Liver (tissue), 9 donors: ENCODE results near the gene ST7. TPM values are rescaled to one million over a fixed set of nuclear protein-coding genes. Genes with fewer than 3 reads are reported as not detected.

ENCODE experiments used
- DNase-seq: peaks from one replicate; pipeline ENCODE4 v3.0.0-alpha.2; 2017; ENCODE audit warnings: low spot score
- H3K27ac ChIP-seq, 2 donors: one replicate each; pipeline ENCODE4 v1.7.0; 2013; ENCODE audit warnings: inconsistent platforms in 2 of 2, low read length in 2 of 2, control low read depth in 1 of 2, low read depth in 1 of 2, mild to moderate bottlenecking in 1 of 2
- H3K27me3 ChIP-seq, 4 donors: one replicate each; pipeline versions ENCODE4 v1.6.1 to v1.7.0; 2013; ENCODE audit warnings: low read length in 3 of 4, inconsistent platforms in 1 of 4, mild to moderate bottlenecking in 1 of 4, moderate library complexity in 1 of 4; ENCODE audit not compliant: control insufficient read depth in 4 of 4, insufficient read depth in 4 of 4
- H3K36me3 ChIP-seq, 4 donors: one replicate each; pipeline versions ENCODE4 v1.6.1 to v1.7.0; 2013; ENCODE audit warnings: low read length in 3 of 4, mild to moderate bottlenecking in 3 of 4, low read depth in 1 of 4, moderate library complexity in 1 of 4; ENCODE audit not compliant: control insufficient read depth in 4 of 4, insufficient read depth in 3 of 4
- H3K4me1 ChIP-seq, 4 donors: one replicate each; pipeline versions ENCODE4 v1.6.1 to v1.7.0; 2013; ENCODE audit warnings: low read length in 3 of 4, mild to moderate bottlenecking in 3 of 4, moderate library complexity in 1 of 4; ENCODE audit not compliant: control insufficient read depth in 4 of 4, insufficient read depth in 4 of 4
- H3K4me3 ChIP-seq, 3 donors: one replicate each; pipeline versions ENCODE4 v1.6.1 to v1.7.0; 2013; ENCODE audit warnings: low read length in 3 of 3, control low read depth in 1 of 3, low read depth in 1 of 3, mild to moderate bottlenecking in 1 of 3
- H3K9ac ChIP-seq, 2 donors: one replicate each; pipeline ENCODE4 v1.7.0; 2013; ENCODE audit warnings: low read length in 2 of 2, mild to moderate bottlenecking in 2 of 2, moderate library complexity in 2 of 2, control low read depth in 1 of 2, low read depth in 1 of 2
- H3K9me3 ChIP-seq, 4 donors: one replicate each; pipeline versions ENCODE4 v1.6.1 to v1.7.0; 2013; ENCODE audit warnings: low read length in 3 of 4; ENCODE audit not compliant: control insufficient read depth in 4 of 4
- ATF3 ChIP-seq: IDR thresholded peaks from 2 replicates; pipeline ENCODE4 v1.6.1; 2016; ENCODE audit warnings: antibody characterized with exemption
- CTCF ChIP-seq: fragments of 150-350 bp; IDR thresholded peaks from 2 replicates; pipeline ENCODE4 v1.5.1; 2017; ENCODE audit warnings: improper control_type of control experiment, low read depth, low read length; ENCODE audit not compliant: missing input control
- EGR1 ChIP-seq, 2 donors: IDR thresholded peaks; 2 replicates each; pipeline ENCODE4 v1.6.1; 2016 to 2018; ENCODE audit warnings: antibody characterized with exemption in 2 of 2, low read depth in 2 of 2
- FOXA1 ChIP-seq: IDR thresholded peaks from 2 replicates; pipeline ENCODE4 v1.6.1; 2016; ENCODE audit warnings: antibody characterized with exemption
- FOXA2 ChIP-seq: IDR thresholded peaks from 2 replicates; pipeline ENCODE4 v1.6.1; 2016; ENCODE audit warnings: antibody characterized with exemption
- GABPA ChIP-seq, 2 donors: IDR thresholded peaks in 1 of 2; conservative IDR thresholded peaks in 1 of 2; 2 replicates each; pipeline ENCODE4 v1.6.1; 2016; ENCODE audit warnings: antibody characterized with exemption in 2 of 2, mild to moderate bottlenecking in 1 of 2, moderate library complexity in 1 of 2
- HNF4A ChIP-seq, 2 donors: conservative IDR thresholded peaks; 2 replicates each; pipeline ENCODE4 v1.6.1; 2016; ENCODE audit warnings: antibody characterized with exemption in 2 of 2, mild to moderate bottlenecking in 2 of 2
- HNF4G ChIP-seq: IDR thresholded peaks from 2 replicates; pipeline ENCODE4 v1.6.1; 2016; ENCODE audit warnings: antibody characterized with exemption
- JUND ChIP-seq, 2 donors: IDR thresholded peaks; 2 replicates each; pipeline ENCODE4 v1.6.1; 2016; ENCODE audit warnings: antibody characterized with exemption in 2 of 2
- MAX ChIP-seq: IDR thresholded peaks from 2 replicates; pipeline ENCODE4 v1.6.1; 2016; ENCODE audit warnings: antibody characterized with exemption
- NR2F2 ChIP-seq: IDR thresholded peaks from 2 replicates; pipeline ENCODE4 v1.6.1; 2016; ENCODE audit warnings: antibody characterized with exemption
- RAD21 ChIP-seq, 2 donors: IDR thresholded peaks; 2 replicates each; pipeline ENCODE4 v1.6.1; 2016; ENCODE audit warnings: antibody characterized with exemption in 2 of 2, mild to moderate bottlenecking in 2 of 2
- REST ChIP-seq: IDR thresholded peaks from 2 replicates; pipeline ENCODE4 v1.6.1; 2016; ENCODE audit warnings: antibody characterized with exemption, mild to moderate bottlenecking
- RXRA ChIP-seq, 2 donors: IDR thresholded peaks; 2 replicates each; pipeline ENCODE4 v1.6.1; 2017 to 2018; ENCODE audit warnings: antibody characterized with exemption in 2 of 2, mild to moderate bottlenecking in 1 of 2
- SP1 ChIP-seq: IDR thresholded peaks from 2 replicates; pipeline ENCODE4 v1.6.1; 2018; ENCODE audit warnings: antibody characterized with exemption, mild to moderate bottlenecking
- TAF1 ChIP-seq: conservative IDR thresholded peaks from 2 replicates; pipeline ENCODE4 v1.6.1; 2016; ENCODE audit warnings: antibody characterized with exemption, mild to moderate bottlenecking
- YY1 ChIP-seq: IDR thresholded peaks from 2 replicates; pipeline ENCODE4 v1.6.1; 2016; ENCODE audit warnings: antibody characterized with exemption, mild to moderate bottlenecking
- WGBS: extraction: QIAGEN DNeasy Blood & Tissue Kit; methylation state at CpG from one replicate; pipeline ENCODE4 v1.1.7; 2013; 5-methylcytosine and 5-hydroxymethylcytosine counted together
- polyA plus RNA-seq, 2 donors: library from polyadenylated mRNA; stranded (reverse) in 1 of 2; unstranded in 1 of 2; fragments of 200-250 nt in 1 of 2; fragments of >200 nt in 1 of 2; fragmentation: Nextera tagmentation in 1 of 2; extraction: Ambion mirVana in 1 of 2; gene quantifications; one replicate each; pipeline versions ENCODE4 v1.2.1 to v1.2.3, GENCODE V29; 2013 to 2015
- total RNA-seq, 2 donors: library from RNA; depleted of rRNA; stranded (reverse); fragments of >200 nt; gene quantifications; one replicate each; pipeline ENCODE4 v1.2.3, GENCODE V29; 2014
- donor health status: healthy.
- donor health status: healthy.
- donor health status: healthy.
- donor health status: healthy.
- donor health status: healthy.

ST7 gene
- total and polyA plus RNA-seq, 4 donors: 13.5 to 30.7 (median 22.6) TPM

- 79% methylated on average over 2 of the region's 2 CpGs for WGBS
- TF ChIP-seq RXRA (IDR thresholded peaks at IDR 0.05) (no peak), CTCF (peak; percentile 63), EGR1 (IDR thresholded peaks at IDR 0.05; ENCODE audit: low read depth in 2 of 2) (no peak), TAF1 (no peak), NR2F2 (no peak), RAD21 (IDR thresholded peaks at IDR 0.05) (peak; percentile 77 to 83), ATF3 (no peak), FOXA1 (no peak), FOXA2 (no peak), SP1 (no peak), JUND (IDR thresholded peaks at IDR 0.05) (no peak)
- Histone ChIP-seq H3K27ac (no peak overlapping the region), H3K9me3 (no peaks in the 10 kb centered on the region), H3K9ac (no peak overlapping the region), H3K27me3 (no peaks in the 10 kb centered on the region), H3K4me3 (no peak overlapping the region), H3K36me3 (no peaks in the 10 kb centered on the region), H3K4me1 (peaks cover 0 to 5% (median 0%) of the 10 kb centered on the region in 4 donors)
- DNase-seq: no peak
These were observed 31.6 kb downstream of the ST7 start for GRCh38 chr7:116984917-116985316.

GRCh38 chr7:116985575-116985974 lies 32.3 kb downstream of the ST7 start:
- DNase-seq: no peak
- no peaks in the 10 kb centered on the region for H3K36me3 ChIP-seq
- H3K27me3 ChIP-seq: no peaks in the 10 kb centered on the region
- peaks cover 0 to 5% (median 0%) of the 10 kb centered on the region in 4 donors for H3K4me1 ChIP-seq
- no peak overlapping the region for H3K27ac ChIP-seq
- H3K4me3 ChIP-seq: no peak overlapping the region
- no peaks in the 10 kb centered on the region for H3K9me3 ChIP-seq
- 94% methylated on average over 5 of the region's 5 CpGs for WGBS
- TF ChIP-seq HNF4A (conservative IDR thresholded peaks at IDR 0.05) (no peak), HNF4G (no peak), REST (no peak), MAX (no peak), GABPA (IDR thresholded peaks at IDR 0.05 in 1 of 2, conservative IDR thresholded peaks at IDR 0.05 in 1 of 2) (no peak), FOXA1 (no peak), CTCF (no peak), RAD21 (IDR thresholded peaks at IDR 0.05) (no peak), YY1 (no peak), JUND (IDR thresholded peaks at IDR 0.05) (no peak)
- H3K9ac ChIP-seq: no peak overlapping the region
